ENCODE measurements around the gene HECTD4.
"Not testable (repeated sequence)": the region's sequence is repeated elsewhere in the genome, so short reads cannot be mapped to it uniquely, and the experiment has no call there.

HECTD4 gene

DNA sequence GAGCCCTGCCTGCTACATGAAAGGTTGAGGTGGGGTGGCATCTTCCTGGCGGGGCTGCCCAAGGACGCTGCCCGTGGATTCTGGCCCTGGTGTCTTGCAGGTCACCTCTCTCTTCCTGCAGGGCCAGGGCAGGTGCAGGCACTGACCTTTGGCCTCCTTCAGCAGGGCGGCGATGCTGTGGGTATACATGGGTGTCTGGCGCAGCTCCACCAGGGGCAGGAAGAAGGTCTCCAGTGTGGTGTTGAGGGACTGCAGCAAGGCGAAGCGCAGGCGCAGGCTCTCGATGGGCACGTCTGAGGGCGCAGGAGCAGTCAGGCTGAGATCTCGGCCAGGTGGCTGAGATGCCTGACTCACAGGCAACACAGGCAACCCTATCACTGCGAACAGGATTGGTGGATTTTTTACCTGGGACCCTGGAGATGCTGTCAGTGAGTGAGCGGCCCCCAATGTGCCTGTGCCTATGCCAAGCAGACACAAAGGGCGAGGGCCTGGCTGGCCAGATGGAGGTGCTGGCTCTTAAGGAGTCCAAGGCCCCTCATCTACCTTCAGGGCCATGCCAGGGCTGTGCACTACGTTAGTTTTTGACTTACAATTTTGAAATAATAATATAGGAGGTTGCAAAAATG is 211.1 kb downstream of the HECTD4 start:
- DNase-seq, result no peak

- peak; percentile 8 for DNase-seq
Observed at GRCh38 chr12:112170376-112170775, 211.9 kb downstream of the HECTD4 start.

DNA sequence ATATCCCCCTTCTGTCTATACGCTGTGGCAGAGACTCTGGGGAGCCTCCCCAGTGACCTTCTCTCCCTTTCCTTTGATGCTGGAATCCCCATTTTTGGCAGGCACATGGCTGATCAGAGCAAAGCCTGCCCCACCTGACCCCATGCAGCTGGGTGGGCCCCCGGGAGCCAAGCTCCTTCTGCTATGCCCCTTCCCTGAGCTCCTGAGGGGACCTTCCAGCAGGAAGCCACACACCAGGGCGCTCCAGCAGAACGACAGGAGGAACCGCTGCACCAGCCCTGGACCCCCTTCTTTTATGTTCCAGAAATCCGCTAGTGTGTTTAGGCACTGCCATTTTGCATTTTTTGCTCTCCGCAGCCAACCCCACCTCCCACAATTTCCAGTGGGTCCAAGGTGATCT is 212.3 kb downstream of the HECTD4 start:
- DNase-seq, result no peak

GRCh38 chr12:112169161-112169872 is 212.9 kb downstream of the HECTD4 start:
- DNase-seq, result no peak

DNA sequence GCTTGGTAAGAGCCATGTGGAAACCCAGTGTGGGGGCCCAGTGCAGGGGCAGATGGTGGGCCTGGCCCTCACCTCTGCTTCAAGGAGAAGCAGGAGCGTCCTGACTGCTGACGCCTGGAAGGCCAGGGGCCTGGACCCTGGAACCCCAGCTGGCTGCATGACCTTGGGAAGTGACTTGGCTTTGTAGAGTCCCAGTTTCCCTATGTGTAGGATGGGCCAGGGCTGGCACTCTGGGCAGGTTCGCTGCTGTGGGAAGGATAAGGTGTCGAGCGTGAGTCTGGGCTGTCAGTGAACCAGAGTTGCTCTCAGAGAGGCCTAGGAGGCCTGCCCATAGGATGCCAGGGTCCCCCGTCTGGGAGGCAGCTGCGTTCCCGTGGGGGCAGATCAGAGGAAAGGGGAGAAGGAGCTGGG is 213.7 kb downstream of the HECTD4 start:
- DNase-seq, result no peak

DNA sequence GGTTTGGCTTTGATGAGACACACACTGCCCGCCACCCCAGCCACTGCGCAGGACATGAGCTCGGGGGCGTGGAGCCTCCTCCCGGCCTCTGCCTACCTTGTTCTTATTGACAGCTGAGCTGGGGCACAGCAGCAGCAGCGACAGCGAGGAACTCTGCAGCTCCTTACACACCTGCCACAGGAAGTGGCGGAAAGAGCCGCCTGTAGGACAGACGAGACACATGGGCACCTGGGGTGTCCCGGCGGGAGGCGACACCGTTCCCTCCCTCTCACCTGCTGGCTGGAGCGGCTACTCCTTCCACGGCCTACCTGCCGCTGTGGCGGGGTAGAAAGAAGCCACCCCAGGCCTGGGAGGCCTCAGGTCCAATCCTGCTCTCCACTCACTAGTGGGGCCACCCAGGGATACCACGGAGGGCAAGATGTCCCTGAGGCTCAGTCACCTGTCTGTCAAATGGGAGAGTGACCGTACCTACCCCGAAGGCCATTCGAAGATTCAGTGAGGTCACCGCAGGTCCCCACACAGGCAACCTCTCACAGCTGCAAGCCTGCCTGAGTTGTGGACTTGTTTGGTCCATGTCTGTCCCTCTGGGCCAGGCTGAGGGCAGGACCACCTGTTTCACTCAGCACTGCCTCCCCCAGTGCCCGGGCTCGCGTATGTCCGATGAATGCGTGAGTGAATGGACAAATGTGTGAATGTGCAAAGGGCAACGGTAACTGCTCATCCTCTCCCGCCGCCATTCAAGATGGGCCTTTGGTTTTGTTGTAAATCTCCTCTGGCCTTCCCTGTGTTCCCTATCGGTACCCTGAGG is 214.3 kb downstream of the HECTD4 start:
- DNase-seq, result no peak

DNA sequence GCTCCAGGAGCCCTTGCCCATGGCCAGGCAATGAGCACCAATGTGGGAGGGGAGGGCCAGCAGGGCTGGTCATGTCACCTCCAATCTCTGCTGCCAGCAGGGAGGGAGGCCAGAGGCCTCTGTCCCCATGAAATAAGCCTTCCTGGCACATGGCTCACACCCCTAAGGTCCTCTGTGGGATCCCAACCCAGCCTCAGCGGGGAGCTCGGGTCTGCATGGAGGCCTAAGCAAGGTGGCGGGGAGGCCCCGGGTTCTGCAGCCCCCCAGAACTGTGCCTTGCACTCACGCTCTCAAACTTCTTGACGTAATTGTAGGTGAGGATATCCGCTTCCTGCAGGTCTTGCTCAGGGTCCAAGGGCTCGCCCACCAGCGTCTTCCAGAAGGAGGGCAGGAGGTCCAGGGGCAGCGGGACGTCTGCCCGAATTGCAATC is 215.2 kb downstream of the HECTD4 start:
- no peak for DNase-seq

GRCh38 chr12:112166051-112167015 is 215.9 kb downstream of the HECTD4 start:
- no peak for DNase-seq

DNA sequence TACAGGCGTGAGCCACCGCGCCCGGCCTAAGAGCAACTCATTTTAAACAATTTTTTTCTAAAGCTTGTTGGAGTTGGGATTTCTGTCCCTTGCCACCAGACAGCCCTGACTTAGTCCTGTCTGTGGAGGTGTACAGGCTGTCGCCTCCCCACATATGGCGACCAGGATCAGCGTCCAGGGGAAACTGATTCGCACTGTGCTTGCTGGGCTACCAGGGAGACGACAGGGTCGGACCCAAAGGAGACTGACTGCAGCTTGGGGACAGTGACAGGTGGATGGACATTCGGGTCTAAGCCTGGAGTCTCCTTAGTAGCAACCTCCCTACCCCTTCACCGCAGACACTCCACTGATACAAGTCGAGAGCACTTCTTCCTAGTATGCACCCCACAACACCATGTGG is 216.6 kb downstream of the HECTD4 start:
- no peak for DNase-seq

DNA sequence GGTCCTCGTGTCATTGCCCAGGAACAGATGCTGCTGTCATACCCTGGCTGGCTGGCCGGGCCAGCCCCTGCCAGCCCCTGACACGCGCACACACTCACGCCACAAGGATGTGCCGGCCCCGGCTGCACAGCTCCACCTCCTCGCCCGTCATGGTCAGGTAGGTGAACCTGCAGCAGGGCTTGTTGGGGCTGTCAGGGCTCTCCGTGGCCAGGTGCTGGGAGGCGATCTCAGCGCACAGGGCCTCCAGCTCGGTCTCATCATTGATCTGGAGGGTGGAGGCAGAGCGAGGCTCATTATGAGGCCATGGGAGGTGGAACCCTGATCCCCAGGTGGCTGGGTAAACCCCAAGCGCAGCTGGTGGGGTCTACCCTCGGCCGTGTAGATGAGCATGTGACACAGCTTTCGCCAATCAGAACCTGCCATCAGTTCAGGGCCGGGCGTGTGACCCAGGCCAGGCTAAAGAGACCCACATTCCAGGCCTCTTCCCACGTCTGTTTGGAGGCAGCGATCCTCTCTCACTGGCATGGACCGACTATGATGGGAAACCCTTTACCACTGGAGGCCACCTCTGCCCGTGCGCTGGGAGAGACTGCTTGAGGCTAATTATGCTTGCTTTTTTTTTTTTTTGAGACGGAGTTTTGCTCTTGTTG is 218.1 kb downstream of the HECTD4 start:
- no peak for DNase-seq

- no peak for DNase-seq
Observed at GRCh38 chr12:112163471-112163991, 218.7 kb downstream of the HECTD4 start.

DNA sequence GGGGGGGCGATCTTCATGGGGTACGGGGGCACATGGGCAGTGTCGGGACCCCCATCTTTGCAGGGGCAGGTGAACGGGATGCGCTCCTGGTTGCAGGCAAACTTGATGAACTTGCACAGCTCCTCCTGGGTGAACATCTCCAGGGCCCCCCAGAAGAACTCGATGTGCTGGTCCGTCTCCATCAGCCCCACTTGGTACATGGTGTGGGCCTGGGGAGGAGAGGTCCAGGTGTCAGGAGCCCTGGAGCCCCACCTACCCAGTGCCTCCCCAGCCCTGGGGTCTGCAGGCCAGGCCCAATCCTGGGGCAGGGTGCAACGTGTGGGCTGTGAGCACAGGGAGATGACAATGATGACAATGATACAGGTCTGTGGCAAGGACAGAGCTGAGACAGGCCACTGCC is 219.2 kb downstream of the HECTD4 start:
- DNase-seq, result no peak

- DNase-seq, result no peak
Observed at GRCh38 chr12:112162241-112162790, 219.9 kb downstream of the HECTD4 start.

DNA sequence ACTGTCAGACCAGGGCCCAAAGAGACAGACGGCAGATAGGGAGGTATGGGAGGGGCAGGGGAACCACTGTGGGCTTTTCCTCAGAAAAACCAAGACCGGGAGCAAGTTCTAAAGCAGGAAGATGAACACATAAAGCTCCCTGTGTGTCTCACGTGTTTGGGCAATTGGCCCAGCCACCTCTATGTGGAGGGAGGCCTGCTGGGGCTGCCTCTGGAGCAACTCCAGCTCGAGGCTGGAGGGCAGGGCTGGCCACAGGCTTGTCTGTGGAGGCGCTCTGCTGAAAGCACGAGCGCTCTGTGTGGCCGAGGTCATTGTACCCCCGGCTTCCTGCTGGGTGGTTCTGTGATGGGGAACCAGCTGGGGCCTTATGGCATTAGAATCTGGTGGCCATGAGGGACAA is 220.5 kb downstream of the HECTD4 start:
- no peak for DNase-seq

DNA sequence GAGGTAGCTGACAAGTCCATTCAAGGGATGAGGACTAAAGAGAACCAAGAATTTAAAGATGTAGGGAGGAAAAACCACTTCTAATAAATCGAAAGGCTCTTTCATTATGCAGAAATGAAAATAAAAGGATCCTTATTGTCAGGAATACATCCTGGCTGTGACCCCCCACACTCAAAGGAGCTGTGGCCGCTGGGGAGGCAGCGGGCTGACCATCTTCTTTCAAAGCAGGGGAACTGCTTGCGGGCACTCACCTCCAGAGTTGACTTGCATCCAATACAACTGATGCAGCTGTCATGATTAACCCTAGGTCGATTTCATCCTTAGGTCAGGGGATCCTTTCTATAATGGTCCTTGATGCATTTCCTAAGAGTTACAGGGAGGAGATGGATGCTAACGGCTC is 221.6 kb downstream of the HECTD4 start:
- DNase-seq, result no peak

DNA sequence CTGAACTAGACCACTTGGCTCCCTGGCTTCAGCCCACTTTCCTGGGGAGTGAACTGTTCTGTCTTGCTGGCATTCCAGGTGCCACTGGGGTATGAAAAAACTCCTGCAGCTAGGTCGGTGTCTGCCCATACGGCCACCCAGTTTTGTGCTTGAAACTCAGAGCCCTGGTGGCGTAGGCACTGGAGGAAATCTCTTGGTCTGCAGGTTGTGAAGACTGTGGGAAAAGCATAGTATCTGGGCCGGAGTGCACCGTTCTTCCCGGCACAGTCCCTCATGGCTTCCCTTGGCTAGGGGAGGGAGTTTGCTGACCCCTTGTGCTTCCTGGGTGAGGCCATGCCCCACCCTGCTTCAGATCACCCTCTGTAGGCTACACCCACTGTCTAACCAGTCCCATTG is 223.1 kb downstream of the HECTD4 start:
- DNase-seq, result no peak

DNA sequence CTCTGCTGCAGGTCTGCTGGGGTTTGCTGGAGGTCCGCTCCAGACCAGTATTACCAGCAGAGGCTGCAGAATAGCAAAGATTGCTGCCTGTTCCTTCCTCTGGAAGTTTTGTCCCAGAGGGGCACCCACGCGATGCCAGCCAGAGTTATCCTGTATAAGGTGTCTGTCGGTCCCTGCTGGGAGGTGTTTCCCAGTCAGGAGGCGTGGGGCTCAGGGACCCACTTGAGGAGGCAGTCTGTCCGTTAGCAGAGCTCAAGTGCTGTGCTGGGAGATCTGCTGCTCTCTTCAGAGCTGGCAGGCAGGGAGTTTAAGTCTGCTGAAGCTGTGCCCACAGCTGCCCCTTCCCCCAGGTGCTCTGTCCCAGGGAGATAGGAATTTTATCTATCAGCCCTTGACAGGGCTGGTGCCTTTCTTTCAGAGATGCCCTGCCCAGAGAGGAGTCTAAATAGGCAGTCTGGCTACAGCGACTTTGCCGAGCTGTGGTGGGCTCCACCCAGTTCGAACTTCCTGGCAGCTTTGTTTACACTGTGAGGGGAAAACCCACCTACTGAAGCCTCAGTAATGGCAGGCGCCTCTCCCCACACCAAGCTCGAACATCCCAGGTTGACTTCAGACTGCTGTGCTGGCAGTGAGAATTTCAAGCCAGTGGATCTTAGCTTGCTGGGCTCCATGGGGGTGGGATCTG is 223.6 kb downstream of the HECTD4 start:
- not testable (repeated sequence) for DNase-seq

DNA sequence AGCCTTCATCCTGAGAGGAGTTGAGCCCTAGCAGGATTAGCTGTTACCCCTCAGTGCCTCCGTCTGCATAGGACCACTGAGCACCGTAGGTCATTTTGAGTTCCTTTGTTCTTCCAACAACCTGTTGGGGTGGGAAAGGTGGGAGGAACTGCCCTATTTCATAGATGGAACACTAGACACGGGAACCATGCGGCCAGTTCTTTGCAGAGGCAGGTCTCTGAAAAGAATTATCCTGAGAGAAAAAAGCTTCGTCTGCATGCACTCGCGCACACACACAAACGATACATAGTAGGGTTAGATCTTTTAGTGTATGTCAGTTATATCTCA is 228.4 kb downstream of the HECTD4 start:
- DNase-seq, result no peak

- DNase-seq, result no peak
Observed at GRCh38 chr12:112153181-112153892, 228.9 kb downstream of the HECTD4 start.

DNA sequence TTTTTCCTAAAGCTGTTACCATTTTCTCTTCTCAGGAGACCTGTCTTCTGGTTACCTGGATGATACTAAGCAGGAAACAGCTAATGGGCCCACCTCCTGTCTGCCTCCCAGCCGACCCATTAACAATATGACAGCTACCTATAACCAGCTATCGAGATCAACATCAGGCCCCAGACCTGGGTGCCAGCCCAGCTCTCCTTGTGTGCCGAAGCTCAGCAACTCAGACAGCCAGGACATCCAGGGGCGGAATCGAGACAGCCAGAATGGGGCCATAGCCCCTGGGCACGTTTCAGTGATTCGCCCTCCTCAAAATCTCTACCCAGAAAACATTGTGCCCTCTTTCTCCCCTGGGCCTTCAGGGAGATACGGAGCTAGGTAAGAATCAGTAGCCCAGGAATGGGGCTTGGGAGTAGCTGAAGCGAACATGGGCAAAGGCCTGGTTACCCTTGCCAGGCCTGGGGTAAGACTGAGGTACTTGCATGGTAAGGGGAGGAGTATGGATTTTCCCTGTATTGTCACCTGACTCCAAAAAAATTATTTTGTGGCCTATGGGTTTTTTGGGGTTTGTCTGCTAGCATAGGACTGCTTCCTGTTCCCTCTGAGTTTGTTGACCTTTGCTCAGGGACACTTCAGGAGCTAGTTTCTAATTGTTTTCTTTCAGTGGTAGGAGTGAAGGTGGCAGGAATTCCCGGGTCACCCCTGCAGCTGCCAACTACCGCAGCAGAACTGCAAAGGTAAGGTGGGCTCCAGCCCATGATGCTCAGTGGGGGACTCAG is 230.3 kb downstream of the HECTD4 start:
- DNase-seq, result no peak
